Upper lobe of left lung (tissue), 4 donors: Measurements from ENCODE around the gene DYRK1A.

ENCODE experiments used
- EP300 ChIP-seq, 4 donors: sonication (generic); formaldehyde crosslinking; IDR thresholded peaks; one replicate each; pipeline ENCODE4 v1.5.1; 2017; ENCODE audit warnings: antibody characterized with exemption in 4 of 4, control low read depth in 2 of 4
- POLR2A ChIP-seq, 4 donors: fragments of 450-650 bp; IDR thresholded peaks; one replicate each; pipeline ENCODE4 v1.5.1; 2016 to 2017; ENCODE audit warnings: antibody characterized with exemption in 4 of 4, mild to moderate bottlenecking in 2 of 4
- POLR2AphosphoS5 ChIP-seq, 2 donors: sonication (generic); formaldehyde crosslinking; IDR thresholded peaks; one replicate each; pipeline ENCODE4 v1.5.1; 2017; ENCODE audit warnings: antibody characterized with exemption in 2 of 2
- TF ChIP-seq, protein P1 (sequence below), 6 experiments: fragments of 450-650 bp in 4 of 6; fragments of 200-600 bp in 2 of 6; sonication (generic) in 2 of 6; IDR thresholded peaks; one replicate each; pipeline ENCODE4 v1.5.1; 2016 to 2019; ENCODE audit warnings: antibody characterized with exemption in 6 of 6

DNA sequence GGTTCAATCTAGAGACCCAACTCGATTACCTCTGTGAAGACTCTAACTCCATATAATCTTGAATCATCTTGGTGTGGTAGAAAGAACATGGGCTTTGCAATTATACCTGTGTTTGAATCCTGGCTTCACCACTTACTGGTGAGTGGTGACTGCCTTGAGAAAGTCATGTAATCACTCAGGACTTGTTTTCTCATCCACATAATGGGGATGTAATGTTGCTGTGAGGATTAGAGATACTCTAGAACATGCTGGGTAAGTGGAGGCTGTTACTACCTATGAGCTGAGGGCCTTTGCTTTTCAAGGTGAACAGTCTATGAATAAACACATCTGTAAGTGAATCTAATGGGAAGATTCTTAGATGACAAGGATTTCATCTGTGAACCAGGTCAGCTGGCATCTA is 2.6 kb upstream of the DYRK1A start:
- TF ChIP-seq, protein P1, sequence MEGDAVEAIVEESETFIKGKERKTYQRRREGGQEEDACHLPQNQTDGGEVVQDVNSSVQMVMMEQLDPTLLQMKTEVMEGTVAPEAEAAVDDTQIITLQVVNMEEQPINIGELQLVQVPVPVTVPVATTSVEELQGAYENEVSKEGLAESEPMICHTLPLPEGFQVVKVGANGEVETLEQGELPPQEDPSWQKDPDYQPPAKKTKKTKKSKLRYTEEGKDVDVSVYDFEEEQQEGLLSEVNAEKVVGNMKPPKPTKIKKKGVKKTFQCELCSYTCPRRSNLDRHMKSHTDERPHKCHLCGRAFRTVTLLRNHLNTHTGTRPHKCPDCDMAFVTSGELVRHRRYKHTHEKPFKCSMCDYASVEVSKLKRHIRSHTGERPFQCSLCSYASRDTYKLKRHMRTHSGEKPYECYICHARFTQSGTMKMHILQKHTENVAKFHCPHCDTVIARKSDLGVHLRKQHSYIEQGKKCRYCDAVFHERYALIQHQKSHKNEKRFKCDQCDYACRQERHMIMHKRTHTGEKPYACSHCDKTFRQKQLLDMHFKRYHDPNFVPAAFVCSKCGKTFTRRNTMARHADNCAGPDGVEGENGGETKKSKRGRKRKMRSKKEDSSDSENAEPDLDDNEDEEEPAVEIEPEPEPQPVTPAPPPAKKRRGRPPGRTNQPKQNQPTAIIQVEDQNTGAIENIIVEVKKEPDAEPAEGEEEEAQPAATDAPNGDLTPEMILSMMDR (IDR thresholded peaks at IDR 0.05): no peak
- TF ChIP-seq POLR2A (IDR thresholded peaks at IDR 0.05) (no peak), POLR2AphosphoS5 (IDR thresholded peaks at IDR 0.05) (no peak), EP300 (IDR thresholded peaks at IDR 0.05) (no peak)
